GM10266 (cell line): ENCODE data around the gene MAP4K2.

Experiments
- DNase-seq: peaks from one replicate; pipeline ENCODE4 v3.0.0; 2012; ENCODE audit errors: extremely low spot score
- TF ChIP-seq, protein P1 (sequence below): IDR thresholded peaks from 2 replicates; pipeline ENCODE4 v1.5.1; 2012; ENCODE audit warnings: mild to moderate bottlenecking, low read depth; ENCODE audit not compliant: control insufficient read depth, insufficient read depth; ENCODE audit errors: missing control alignments

MAP4K2 gene

DNA sequence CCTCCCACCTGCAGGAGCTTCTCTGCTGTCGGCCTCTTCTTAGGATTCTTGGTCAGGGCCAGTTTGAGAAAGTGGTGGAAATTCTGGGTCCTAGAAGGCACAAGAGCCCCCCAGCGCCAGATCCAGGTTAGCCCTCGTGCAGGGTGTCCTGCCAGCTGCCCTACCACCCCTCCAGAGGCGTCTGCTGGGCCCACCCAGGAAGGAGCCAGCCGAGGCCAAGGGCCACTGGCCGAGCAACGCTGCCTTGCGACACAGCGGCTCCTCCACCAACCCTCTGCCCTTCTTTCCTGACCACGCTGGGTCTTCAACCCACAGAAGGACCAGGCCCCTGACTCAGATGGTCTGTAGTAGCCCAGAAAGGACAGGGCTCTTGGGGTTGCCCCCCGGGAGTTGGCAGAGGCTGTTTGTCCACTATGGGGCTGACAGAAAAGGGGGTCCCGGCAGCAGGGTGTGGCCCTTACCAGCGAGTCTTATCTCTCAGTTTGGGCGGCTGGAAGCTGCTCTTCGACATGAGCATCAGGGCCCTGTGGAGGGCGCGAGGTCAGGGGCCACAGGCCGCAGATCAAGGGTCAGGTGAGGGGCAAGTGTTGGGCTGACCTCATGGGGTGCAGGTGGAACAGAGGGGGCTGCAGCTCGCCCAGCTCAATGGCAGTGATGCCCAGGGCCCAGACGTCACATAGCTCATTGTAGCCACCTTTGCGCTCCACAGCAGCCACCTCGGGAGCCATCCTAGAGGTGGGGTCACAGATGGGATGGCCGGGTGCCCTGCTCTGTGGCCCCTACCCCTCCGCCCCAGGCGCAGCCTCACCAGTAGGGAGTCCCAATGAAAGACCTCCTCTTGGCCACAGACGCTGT lies 2.5 kb downstream of the MAP4K2 start:
- TF ChIP-seq, protein P1, sequence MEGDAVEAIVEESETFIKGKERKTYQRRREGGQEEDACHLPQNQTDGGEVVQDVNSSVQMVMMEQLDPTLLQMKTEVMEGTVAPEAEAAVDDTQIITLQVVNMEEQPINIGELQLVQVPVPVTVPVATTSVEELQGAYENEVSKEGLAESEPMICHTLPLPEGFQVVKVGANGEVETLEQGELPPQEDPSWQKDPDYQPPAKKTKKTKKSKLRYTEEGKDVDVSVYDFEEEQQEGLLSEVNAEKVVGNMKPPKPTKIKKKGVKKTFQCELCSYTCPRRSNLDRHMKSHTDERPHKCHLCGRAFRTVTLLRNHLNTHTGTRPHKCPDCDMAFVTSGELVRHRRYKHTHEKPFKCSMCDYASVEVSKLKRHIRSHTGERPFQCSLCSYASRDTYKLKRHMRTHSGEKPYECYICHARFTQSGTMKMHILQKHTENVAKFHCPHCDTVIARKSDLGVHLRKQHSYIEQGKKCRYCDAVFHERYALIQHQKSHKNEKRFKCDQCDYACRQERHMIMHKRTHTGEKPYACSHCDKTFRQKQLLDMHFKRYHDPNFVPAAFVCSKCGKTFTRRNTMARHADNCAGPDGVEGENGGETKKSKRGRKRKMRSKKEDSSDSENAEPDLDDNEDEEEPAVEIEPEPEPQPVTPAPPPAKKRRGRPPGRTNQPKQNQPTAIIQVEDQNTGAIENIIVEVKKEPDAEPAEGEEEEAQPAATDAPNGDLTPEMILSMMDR = no peak
- no peak for DNase-seq

DNA sequence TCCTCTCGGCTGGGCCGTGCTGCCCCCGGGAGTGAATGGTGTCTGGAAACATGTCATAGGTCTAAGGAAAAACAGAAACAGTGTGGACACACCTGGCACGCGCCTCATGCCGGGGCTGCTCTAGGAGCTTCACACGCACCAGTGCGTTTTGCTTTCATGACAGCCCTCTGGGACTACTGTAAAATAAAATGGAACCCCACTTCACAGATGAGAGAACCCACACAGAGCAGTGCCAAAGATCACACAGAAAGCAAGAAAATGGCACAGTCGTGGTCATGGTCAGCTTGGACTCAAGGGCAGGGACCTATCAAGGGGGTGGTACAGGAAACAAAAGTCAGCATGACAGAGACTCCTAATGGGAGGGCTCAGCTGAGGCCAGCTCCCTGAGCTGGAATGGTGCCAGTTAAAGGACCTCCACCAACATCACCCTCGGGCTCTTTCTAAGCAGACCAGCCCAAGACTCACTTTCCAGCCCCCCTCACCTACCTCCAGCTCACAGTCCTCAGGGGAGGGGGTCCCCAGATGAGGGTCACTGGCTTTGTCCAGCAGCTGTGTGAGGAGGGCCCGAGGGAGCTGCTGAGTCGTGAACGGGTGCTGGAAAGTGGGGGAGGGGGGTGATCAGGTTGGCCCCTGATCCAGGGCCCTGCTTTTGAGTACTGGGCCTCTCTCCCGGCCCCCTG lies 3.3 kb downstream of the MAP4K2 start:
- TF ChIP-seq, protein P1 = no peak
- DNase-seq = no peak

DNA sequence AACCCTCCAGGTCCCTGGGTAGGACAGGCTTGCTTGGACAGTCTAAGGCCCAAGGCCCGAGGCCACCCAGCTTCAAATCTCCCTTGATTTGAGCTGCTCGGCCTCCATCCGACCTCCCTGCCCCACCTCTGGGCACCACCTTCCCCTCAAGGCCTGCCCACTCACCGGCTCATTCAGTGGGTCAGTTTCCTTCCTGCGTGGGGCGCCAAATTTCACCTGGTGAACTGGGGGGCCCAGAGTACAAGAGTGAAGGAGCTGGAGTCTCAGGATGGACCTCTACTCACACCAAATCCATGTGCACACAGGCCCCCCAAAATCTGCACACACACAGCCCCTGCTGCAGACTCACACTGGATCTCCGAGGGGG lies 3.8 kb downstream of the MAP4K2 start:
- TF ChIP-seq, protein P1 = no peak
- DNase-seq = no peak

DNA sequence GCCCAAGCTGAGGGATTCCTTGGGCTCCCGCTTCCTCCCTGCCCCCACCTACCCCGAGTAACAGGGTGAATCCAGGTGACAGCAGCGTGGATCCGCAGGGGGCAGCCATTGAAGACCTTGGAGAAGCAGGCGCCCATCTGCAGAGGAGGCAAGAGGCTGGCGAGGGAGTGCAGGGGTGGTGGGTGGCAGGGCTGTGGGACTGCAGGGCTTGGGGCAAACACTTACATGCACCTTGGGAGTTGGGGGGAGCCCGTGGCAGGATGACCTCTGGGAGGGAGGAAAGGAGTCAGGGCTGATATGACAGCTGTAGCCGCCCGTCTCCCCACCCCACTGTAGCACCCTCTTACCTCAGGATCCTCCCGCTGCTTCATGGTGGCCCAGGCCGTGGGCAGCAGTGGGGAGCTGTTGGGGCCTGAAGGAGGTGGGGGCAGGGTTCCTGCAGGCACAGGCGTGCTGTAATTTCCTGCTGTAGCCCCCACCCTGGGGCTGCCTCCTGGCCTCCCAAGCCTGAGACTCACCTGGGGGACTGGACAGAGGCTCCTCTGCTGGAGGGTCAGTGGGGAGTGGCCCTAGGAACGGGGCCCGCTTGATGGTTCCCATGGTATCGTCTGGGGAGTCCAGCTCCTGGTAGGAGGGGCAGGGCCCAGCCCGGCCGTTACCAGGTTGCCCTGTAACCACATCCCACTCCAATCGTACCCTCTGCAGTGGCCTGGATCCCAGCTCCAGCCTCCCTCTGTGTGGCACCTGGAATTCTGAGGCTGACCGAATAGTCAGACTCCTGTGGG lies 6.1 kb downstream of the MAP4K2 start:
- no peak for DNase-seq
- TF ChIP-seq, protein P1 = no peak

DNA sequence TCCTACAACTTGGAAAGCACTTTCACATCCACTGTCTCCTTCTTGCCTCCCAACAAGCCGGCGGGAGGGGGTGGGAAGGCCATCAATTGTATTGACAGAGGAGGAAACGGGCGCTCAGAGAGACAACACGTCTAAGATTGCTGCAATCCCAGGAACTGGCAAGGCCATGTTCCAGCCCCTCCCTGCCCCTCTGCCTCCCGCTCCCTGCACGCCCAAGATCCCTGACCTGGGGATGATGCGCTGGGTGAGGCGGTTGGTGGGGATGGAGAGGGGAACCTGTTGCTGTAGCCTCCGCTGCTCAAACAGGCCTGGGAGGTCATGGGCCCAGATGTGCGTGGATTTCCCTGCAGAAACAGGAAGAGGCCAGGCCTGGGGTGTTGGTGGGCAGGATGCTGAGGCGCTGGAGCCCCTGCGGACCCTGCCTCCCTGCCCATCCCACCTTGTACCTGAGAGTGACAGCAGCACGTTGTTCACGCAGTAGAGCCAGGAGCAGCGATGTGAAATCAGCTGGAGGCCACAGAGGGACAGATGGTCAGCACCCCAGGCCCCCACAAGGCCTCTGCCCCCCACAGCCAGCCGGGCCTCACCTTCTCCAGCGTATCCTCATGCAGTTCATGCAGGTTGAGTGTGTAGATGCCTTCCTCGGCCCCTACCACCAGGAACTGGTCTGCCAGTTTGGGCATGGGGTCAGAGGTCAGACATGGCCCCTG lies 6.8 kb downstream of the MAP4K2 start:
- no peak for DNase-seq
- TF ChIP-seq, protein P1 = no peak

DNA sequence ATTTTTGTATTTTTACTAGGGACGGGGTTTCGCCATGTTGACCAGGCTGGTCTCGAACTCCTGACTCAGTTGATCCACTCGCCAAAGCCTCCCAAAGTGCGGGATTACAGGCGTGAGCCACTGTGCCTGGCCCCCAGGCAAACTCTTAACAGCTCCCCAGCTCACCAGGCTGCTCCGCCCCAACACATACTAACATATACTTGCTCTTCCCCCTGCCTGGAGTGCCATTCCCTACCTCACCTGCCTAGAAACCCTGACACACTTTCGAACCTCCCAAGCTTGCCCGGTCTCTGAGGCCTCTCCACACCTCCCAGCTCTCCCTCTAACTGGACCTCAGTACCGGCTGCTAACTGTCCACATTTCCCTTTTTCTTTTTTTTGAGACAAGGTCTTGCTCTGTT lies 8.5 kb downstream of the MAP4K2 start:
- TF ChIP-seq, protein P1 = no peak

More for the DNA sequence above, 8.5 kb downstream of the MAP4K2 start:
- DNase-seq = no peak
